HG02884 (cell line): ENCODE data around the gene SUPT6H.

Experiments
- ATAC-seq: cut with Tn5 transposase; IDR thresholded peaks from one replicate; pipeline ENCODE4 v1.9.1; 2021; ENCODE audit warnings: mild to moderate bottlenecking, moderate library complexity; ENCODE audit not compliant: unreplicated experiment

The SUPT6H gene

GRCh38 chr17:28700278-28700677 lies 38.3 kb downstream of the SUPT6H start:
- ATAC-seq, result no peak

DNA sequence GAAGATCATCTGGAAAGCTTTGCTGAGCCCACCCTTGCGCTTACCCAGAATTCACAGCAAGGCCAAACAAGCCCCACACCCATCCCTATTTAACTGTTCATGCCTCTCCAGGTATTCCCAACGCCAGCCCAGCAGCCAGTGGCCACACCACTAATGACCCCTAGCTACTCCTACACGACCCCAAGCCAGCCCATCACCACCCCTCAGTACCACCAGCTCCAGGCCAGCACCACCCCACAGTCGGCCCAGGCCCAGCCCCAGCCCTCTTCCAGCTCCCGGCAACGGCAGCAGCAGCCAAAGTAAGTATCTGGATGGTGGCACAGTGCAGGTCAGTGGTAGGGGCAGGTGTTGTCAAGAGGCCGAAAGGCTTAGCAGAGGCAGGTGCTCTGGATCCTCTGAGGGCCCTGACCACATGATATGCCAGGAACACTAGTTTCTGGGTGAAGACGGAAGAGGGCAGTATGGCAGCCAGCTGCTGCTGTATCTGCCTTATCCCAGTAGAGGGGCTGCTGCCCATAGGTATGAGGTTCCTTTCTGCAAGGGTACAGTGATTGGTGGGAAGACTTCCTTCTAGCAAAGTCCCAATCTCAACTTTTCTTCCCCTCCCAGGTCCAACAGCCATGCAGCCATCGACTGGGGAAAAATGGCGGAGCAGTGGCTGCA lies 39.0 kb downstream of the SUPT6H start:
- ATAC-seq, result no peak

- ATAC-seq, result no peak
These were observed 40.2 kb downstream of the SUPT6H start for GRCh38 chr17:28702026-28702751.

DNA sequence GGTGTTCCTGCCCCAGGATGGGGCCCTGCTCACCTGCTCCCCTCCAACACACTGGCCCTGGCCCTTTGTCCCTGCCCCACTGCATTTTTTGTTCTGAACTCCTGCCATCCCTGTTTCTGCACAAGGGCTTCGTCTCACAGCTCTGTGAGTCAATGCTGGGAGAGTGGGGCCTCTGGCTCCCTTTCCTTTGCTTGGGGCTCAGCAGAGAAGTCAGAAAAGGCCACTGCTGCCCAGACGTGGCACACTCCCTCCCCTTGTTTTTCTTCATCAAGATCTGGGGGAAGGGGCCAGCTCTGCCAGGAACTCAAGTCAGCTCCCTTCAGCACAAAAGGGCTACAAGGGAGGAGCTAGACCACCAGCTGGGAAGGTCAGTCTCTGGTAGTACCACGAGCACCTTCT lies 40.7 kb downstream of the SUPT6H start:
- ATAC-seq, result no peak

GRCh38 chr17:28703552-28704218 lies 41.7 kb downstream of the SUPT6H start:
- no peak for ATAC-seq

GRCh38 chr17:28704219-28704858 lies 42.3 kb downstream of the SUPT6H start:
- ATAC-seq, result no peak

DNA sequence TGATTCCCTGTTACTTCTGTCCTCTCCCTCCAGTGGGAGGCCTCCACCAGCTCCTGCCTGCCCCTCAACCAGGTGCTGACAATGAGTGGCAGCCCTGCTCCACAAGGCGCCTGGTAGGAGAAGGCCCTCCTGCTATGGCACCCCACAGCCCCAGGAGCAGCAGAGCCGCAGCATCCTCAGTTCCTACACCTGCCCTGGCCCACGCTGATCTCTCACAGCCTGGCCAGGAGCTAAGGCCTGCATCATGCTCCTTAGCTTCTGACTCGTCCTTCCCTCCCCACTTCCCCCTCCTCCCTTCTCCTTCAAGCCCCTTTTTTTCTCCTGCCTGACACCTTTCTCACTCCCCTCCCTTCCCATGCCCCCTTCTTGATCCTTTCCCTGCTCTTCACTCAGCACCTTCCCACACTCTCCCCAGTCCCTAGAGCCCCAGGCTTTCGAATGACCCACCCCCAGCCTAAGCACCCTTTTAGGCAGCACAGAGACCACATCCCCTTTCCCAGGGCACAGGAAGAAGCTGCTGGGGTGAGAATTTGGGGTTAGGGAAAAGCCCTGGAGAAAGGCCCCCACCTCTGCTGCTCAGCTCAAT lies 43.2 kb downstream of the SUPT6H start:
- ATAC-seq, result no peak

GRCh38 chr17:28705728-28706334 lies 43.8 kb downstream of the SUPT6H start:
- no peak for ATAC-seq

- no peak for ATAC-seq
These were observed 44.7 kb downstream of the SUPT6H start for GRCh38 chr17:28706471-28707338.

DNA sequence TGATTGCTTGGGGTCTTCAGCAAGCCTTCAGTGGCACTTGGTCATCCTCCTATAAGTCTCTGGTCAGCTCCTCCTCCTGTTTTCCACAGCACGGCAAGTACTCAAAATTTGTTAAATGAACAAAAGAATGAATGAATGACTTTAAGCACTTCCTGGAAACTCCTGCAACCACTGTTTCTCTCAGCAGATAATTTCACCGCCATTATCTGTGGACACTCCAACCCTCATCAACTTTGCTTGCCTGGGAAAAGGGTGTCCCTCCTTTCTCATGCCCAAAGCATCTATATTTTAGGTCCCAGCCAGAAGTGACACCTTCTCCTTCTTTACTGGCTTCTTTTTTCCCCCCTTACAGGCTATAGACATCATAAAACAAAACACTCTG lies 45.3 kb downstream of the SUPT6H start:
- no peak for ATAC-seq

DNA sequence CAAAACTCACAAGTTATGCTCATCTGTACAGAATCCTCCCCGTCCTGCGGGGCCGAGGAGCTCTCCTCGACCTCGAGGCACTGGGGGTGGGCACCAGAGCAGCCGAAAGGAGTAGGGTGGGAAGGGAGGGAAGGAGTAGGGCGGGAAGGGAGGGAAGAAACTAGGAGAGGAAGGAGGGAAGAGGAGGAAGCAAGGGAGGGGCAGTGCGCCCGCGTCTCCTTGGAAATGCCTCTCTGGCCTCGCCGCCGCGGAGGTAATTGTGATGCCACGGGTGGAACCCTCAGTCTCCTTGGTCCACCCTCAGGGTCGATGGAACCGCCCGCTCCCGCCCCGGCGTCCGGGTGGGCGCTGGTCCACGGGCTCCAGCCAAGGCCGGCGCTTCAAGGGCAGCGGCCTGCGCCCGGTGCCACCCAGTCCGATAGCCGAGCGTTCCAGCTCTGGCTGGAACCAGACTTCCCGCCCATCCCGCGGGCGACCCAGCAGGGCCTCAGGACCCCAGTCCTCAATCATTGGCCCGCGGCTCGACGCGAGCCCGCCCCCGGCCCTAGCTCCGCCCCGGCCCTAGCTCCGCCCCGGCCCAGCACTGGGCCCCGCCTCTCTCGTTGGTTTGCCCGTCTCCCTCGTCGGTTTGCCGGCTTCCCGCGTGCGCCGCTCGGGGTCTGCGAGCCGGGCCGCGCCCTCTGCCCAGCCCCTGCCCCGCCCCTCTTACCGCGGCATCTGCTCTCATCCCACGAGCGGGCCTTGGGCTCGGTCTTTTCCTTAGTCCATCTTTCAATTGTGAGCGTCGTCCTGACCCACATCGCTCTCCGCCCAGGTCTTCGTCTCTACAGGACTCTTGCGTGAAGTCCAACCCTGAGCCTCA lies 49.1 kb downstream of the SUPT6H start:
- ATAC-seq, result peak; percentile 82

GRCh38 chr17:28711723-28712031 lies 49.7 kb downstream of the SUPT6H start, which contains the start of gene PROCA1:
Gene PROCA1 (minus strand): TSS chr17:28711888. CDS start chr17:28711660, 228 bp downstream.
- ATAC-seq, result peak; percentile 28

DNA sequence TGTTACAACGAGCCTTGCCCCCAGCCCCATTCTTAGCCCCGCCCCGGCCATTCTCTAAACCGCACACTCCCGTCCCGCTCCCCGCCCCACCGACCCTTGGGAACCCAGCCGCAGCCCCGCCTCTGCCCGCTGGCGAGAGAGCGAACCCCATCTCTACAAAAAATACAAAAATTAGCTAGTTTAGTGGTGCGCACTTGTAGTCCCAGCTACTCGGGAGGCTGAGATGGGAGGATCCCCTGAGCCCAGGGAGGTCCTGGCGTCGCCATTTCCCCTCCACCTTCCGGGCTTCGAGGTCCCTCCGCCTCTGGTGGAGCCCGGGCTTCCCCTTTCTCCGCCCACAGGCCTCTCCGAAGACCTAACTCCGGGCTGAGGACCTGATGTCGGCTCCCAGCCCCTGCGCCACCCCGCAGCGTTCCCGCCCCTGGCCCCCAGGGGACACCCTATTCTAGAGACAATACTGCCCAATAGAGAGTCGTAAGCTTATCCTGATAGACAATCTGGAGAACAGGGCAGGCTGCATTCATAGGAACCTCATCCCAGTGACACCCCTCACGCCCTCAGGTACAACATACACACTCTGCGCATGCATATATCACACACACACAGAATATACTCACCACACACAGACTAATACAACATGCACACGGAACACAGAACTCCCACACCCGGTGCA lies 50.2 kb downstream of the SUPT6H start:
- no peak for ATAC-seq

- ATAC-seq, result no peak
These were observed 50.9 kb downstream of the SUPT6H start for GRCh38 chr17:28712705-28713415.

- ATAC-seq, result no peak
These were observed 52.3 kb downstream of the SUPT6H start for GRCh38 chr17:28714281-28714680.

- no peak for ATAC-seq
These were observed 53.2 kb downstream of the SUPT6H start for GRCh38 chr17:28715217-28715616.

- no peak for ATAC-seq
These were observed 55.0 kb downstream of the SUPT6H start for GRCh38 chr17:28716740-28717577.
